ENCODE measurements around the gene BSN. TPM values are rescaled to one million over a fixed set of nuclear protein-coding genes. Genes with fewer than 3 reads are reported as not detected.

Gene BSN
- total and polyA plus RNA-seq, 11 donors: 0.12 to 1.6 (median 0.75) TPM

GRCh38 chr3:49593041-49593440 is 38.8 kb downstream of the BSN start:
- WGBS, 4 donors: 71 to 85% (median 78%) methylated on average over 2 of the region's 2 CpGs
- Histone ChIP-seq H3K27me3 (no peaks in the 10 kb centered on the region), H3K4me1 (no peaks in the 10 kb centered on the region), H3K4me3 (no peak overlapping the region), H3K27ac (no peak overlapping the region), H3K9me3 (peaks cover 0 to 7% (median 0%) of the 10 kb centered on the region in 12 donors), H3K36me3 (no peaks in the 10 kb centered on the region)
- DNase-seq (no peak), ATAC-seq (no peak)
- intact Hi-C loops (cut with DNase I): no loop called here
- TF ChIP-seq CTCF (IDR thresholded peaks at IDR 0.05) (no peak), POLR2A (IDR thresholded peaks at IDR 0.05) (no peak)

GRCh38 chr3:49600781-49601180 is 46.5 kb downstream of the BSN start:
- no peak for DNase-seq
- TF ChIP-seq POLR2A (IDR thresholded peaks at IDR 0.05): no peak
- no peak for TF ChIP-seq CTCF (IDR thresholded peaks at IDR 0.05)
- no peaks in the 10 kb centered on the region for H3K36me3 ChIP-seq
- H3K9me3 ChIP-seq: no peaks in the 10 kb centered on the region
- ATAC-seq: no peak
- no peaks in the 10 kb centered on the region for H3K27me3 ChIP-seq
- no peak overlapping the region for H3K27ac ChIP-seq
- no peak overlapping the region for H3K4me3 ChIP-seq
- WGBS, 4 donors: 94 to 100% (median 97%) methylated on average over 1 of the region's 1 CpG
- H3K4me1 ChIP-seq: peaks cover 0 to 4% (median 0%) of the 10 kb centered on the region in 12 donors
- intact Hi-C loops (cut with DNase I): no loop called here

- H3K27me3 ChIP-seq: no peaks in the 10 kb centered on the region
- no peak overlapping the region for H3K4me3 ChIP-seq
- H3K9me3 ChIP-seq: no peaks in the 10 kb centered on the region
- intact Hi-C loops (cut with DNase I): no loop called here
- peaks cover 0 to 4% (median 0%) of the 10 kb centered on the region in 12 donors for H3K4me1 ChIP-seq
- TF ChIP-seq POLR2A (IDR thresholded peaks at IDR 0.05): no peak
- no peak for TF ChIP-seq CTCF (IDR thresholded peaks at IDR 0.05)
- no peak for ATAC-seq
- H3K36me3 ChIP-seq: no peaks in the 10 kb centered on the region
- WGBS, 4 donors: 89 to 91% (median 89%) methylated on average over 5 of the region's 5 CpGs
- no peak for DNase-seq
- no peak overlapping the region for H3K27ac ChIP-seq
Measured at GRCh38 chr3:49601358-49602048, 47.2 kb downstream of the BSN start.

- H3K9me3 ChIP-seq: no peaks in the 10 kb centered on the region
- no peaks in the 10 kb centered on the region for H3K36me3 ChIP-seq
- 94 to 98% (median 96%) methylated on average over 2 of the region's 2 CpGs for WGBS, 4 donors
- H3K4me1 ChIP-seq: peaks cover 0 to 6% (median 2%) of the 10 kb centered on the region in 12 donors
- H3K27ac ChIP-seq: no peak overlapping the region
- no peak for TF ChIP-seq CTCF (IDR thresholded peaks at IDR 0.05)
- TF ChIP-seq POLR2A (IDR thresholded peaks at IDR 0.05): no peak
- no peak for ATAC-seq
- intact Hi-C loops (cut with DNase I): no loop called here
- H3K27me3 ChIP-seq: no peaks in the 10 kb centered on the region
- DNase-seq: no peak
- no peak overlapping the region for H3K4me3 ChIP-seq
Measured at GRCh38 chr3:49602049-49602554, 47.8 kb downstream of the BSN start.

Measured in heart left ventricle (tissue), 16 donors.